MM.1S (cell line): Measurements from ENCODE around the gene RDH16.

Source experiments
- CTCF ChIP-seq: fragments of 300-600 bp; sonication (generic); IDR thresholded peaks from 2 replicates; pipeline ENCODE4 v1.5.1; 2016; ENCODE audit warnings: antibody characterized with exemption, low read length, mixed read lengths
- EZH2 ChIP-seq: fragments of 300-600 bp; sonication (generic); optimal IDR thresholded peaks from 2 replicates; pipeline ENCODE3; 2017; ENCODE audit warnings: low read depth, mild to moderate bottlenecking, antibody characterized with exemption, low read length, mixed read lengths
- EZH2phosphoT487 ChIP-seq: fragments of 300-600 bp; sonication (generic); IDR thresholded peaks from 2 replicates; pipeline ENCODE4 v1.6.1; 2018; ENCODE audit warnings: antibody characterized with exemption, low read length

- TF ChIP-seq CTCF (no peak), EZH2 (no peak), EZH2phosphoT487 (no peak)
Observed at GRCh38 chr12:56922031-56922430, 35.4 kb downstream of the RDH16 start.
